ENCODE results near the gene USP33.
"Not testable (repeated sequence)": the region's sequence is repeated elsewhere in the genome, so short reads cannot be mapped to it uniquely, and the experiment has no call there.

The USP33 gene

DNA sequence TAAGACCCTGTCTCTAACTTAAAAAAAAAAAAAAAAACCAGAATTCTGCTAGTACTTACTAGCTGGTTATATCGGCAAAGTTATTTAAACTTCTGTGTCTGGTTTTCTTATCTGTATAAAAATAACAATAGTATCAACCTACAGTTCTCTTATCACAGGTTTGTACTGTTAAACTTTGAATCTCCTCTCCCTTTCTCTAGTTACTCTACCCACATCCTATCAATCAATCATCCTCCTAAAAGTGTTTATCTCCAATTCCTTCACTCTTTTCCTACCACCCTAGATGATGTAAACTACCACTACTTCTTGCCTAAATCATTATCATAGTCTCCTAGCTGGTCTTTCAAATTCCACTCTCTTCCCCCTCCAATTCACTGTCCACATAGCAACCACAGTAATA is 27.6 kb downstream of the USP33 start:
- peaks cover 37% of the 10 kb centered on the region for H3K36me3 ChIP-seq (ENCODE audit: control insufficient read depth, insufficient read depth, low read length)
- no peak overlapping the region for H3K4me3 ChIP-seq (ENCODE audit: low read depth, low read length)
- H3K9me3 ChIP-seq (ENCODE audit: control insufficient read depth, insufficient read depth, low read depth, low read length) = no peaks in the 10 kb centered on the region
- H3K27ac ChIP-seq (ENCODE audit: low read depth, low read length) = no peak overlapping the region
- no peak overlapping the region for H3K9ac ChIP-seq (ENCODE audit: low read length)
- H3K27me3 ChIP-seq (ENCODE audit: control insufficient read depth, insufficient read depth, low read length) = no peaks in the 10 kb centered on the region
- no peaks in the 10 kb centered on the region for H3K4me1 ChIP-seq (ENCODE audit: control insufficient read depth, insufficient read depth, low read length)

DNA sequence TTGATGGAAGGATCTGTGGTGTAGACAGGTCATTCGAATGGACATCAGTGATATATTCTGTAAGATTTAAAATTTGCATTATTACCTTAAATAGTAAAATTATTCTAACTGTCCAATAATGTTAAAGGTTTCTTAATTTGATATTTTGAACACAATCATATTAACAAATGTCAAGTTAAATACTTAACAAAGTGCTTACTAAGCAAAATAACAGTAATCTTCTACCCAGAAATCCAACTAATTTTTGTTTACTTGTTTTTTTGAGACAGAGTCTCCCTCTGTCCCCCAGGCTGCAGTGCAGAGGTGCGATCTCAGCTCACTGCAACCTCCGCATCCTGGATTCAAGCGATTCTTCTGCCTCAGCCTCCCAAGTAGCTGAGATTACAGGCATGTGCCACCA is 33.9 kb downstream of the USP33 start:
- H3K4me1 ChIP-seq (ENCODE audit: control insufficient read depth, insufficient read depth, low read length) = no peaks in the 10 kb centered on the region
- H3K36me3 ChIP-seq (ENCODE audit: control insufficient read depth, insufficient read depth, low read length) = peaks cover 85% of the 10 kb centered on the region

GRCh38 chr1:77718181-77718580 is 41.5 kb downstream of the USP33 start:
- Histone ChIP-seq H3K9ac (ENCODE audit: low read length) (no peak overlapping the region), H3K9me3 (ENCODE audit: control insufficient read depth, insufficient read depth, low read depth, low read length) (no peaks in the 10 kb centered on the region), H3K4me3 (ENCODE audit: low read depth, low read length) (no peak overlapping the region), H3K27ac (ENCODE audit: low read depth, low read length) (no peak overlapping the region), H3K4me1 (ENCODE audit: control insufficient read depth, insufficient read depth, low read length) (no peaks in the 10 kb centered on the region), H3K27me3 (ENCODE audit: control insufficient read depth, insufficient read depth, low read length) (no peaks in the 10 kb centered on the region), H3K36me3 (ENCODE audit: control insufficient read depth, insufficient read depth, low read length) (peaks cover 59% of the 10 kb centered on the region)

More for the DNA sequence above, 33.9 kb downstream of the USP33 start:
- no peak overlapping the region for H3K27ac ChIP-seq (ENCODE audit: low read depth, low read length)
- H3K9me3 ChIP-seq (ENCODE audit: control insufficient read depth, insufficient read depth, low read depth, low read length) = no peaks in the 10 kb centered on the region
- H3K9ac ChIP-seq (ENCODE audit: low read length) = no peak overlapping the region
- no peaks in the 10 kb centered on the region for H3K27me3 ChIP-seq (ENCODE audit: control insufficient read depth, insufficient read depth, low read length)
- H3K4me3 ChIP-seq (ENCODE audit: low read depth, low read length) = no peak overlapping the region

GRCh38 chr1:77716065-77716464 is 43.6 kb downstream of the USP33 start:
- Histone ChIP-seq H3K27ac (ENCODE audit: low read depth, low read length) (no peak overlapping the region), H3K36me3 (ENCODE audit: control insufficient read depth, insufficient read depth, low read length) (peaks cover 57% of the 10 kb centered on the region), H3K4me3 (ENCODE audit: low read depth, low read length) (no peak overlapping the region)

GRCh38 chr1:77709727-77710126 is 49.9 kb downstream of the USP33 start:
- no peak overlapping the region for H3K27ac ChIP-seq (ENCODE audit: low read depth, low read length)

More at GRCh38 chr1:77716065-77716464, 43.6 kb downstream of the USP33 start:
- Histone ChIP-seq H3K9ac (ENCODE audit: low read length) (no peak overlapping the region), H3K4me1 (ENCODE audit: control insufficient read depth, insufficient read depth, low read length) (no peaks in the 10 kb centered on the region), H3K9me3 (ENCODE audit: control insufficient read depth, insufficient read depth, low read depth, low read length) (no peaks in the 10 kb centered on the region), H3K27me3 (ENCODE audit: control insufficient read depth, insufficient read depth, low read length) (no peaks in the 10 kb centered on the region)

DNA sequence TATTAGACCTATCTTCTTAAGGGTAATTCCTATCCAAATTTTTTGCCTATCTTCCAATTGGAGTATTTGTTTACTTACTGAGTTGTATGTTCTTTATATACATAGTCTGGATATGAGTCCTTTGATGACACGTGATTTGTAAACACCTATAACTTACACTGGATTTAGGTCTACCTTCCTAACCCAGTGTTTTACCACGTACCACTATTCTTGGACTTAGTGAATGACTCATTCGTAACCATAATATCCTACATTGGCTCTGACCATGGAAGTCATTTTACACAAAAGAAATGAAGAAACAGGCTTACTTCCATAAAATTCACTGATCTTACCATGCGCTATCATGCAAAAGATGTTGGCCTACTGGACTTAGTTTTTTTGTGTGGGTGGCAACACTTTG is 53.3 kb downstream of the USP33 start:
- Histone ChIP-seq H3K27me3 (ENCODE audit: control insufficient read depth, insufficient read depth, low read length) (no peaks in the 10 kb centered on the region), H3K4me3 (ENCODE audit: low read depth, low read length) (no peak overlapping the region), H3K4me1 (ENCODE audit: control insufficient read depth, insufficient read depth, low read length) (no peaks in the 10 kb centered on the region), H3K9me3 (ENCODE audit: control insufficient read depth, insufficient read depth, low read depth, low read length) (no peaks in the 10 kb centered on the region), H3K36me3 (ENCODE audit: control insufficient read depth, insufficient read depth, low read length) (peaks cover 40% of the 10 kb centered on the region), H3K9ac (ENCODE audit: low read length) (no peak overlapping the region), H3K27ac (ENCODE audit: low read depth, low read length) (no peak overlapping the region)

More at GRCh38 chr1:77709727-77710126, 49.9 kb downstream of the USP33 start:
- H3K27me3 ChIP-seq (ENCODE audit: control insufficient read depth, insufficient read depth, low read length) = no peaks in the 10 kb centered on the region
- no peak overlapping the region for H3K9ac ChIP-seq (ENCODE audit: low read length)
- no peaks in the 10 kb centered on the region for H3K4me1 ChIP-seq (ENCODE audit: control insufficient read depth, insufficient read depth, low read length)
- H3K9me3 ChIP-seq (ENCODE audit: control insufficient read depth, insufficient read depth, low read depth, low read length) = no peaks in the 10 kb centered on the region
- no peak overlapping the region for H3K4me3 ChIP-seq (ENCODE audit: low read depth, low read length)
- H3K36me3 ChIP-seq (ENCODE audit: control insufficient read depth, insufficient read depth, low read length) = peaks cover 57% of the 10 kb centered on the region

- no peaks in the 10 kb centered on the region for H3K27me3 ChIP-seq (ENCODE audit: control insufficient read depth, insufficient read depth, low read length)
- peaks cover 24% of the 10 kb centered on the region for H3K36me3 ChIP-seq (ENCODE audit: control insufficient read depth, insufficient read depth, low read length)
- no peak overlapping the region for H3K4me3 ChIP-seq (ENCODE audit: low read depth, low read length)
- H3K27ac ChIP-seq (ENCODE audit: low read depth, low read length) = no peak overlapping the region
- H3K9me3 ChIP-seq (ENCODE audit: control insufficient read depth, insufficient read depth, low read depth, low read length) = no peaks in the 10 kb centered on the region
- no peaks in the 10 kb centered on the region for H3K4me1 ChIP-seq (ENCODE audit: control insufficient read depth, insufficient read depth, low read length)
- no peak overlapping the region for H3K9ac ChIP-seq (ENCODE audit: low read length)
Observed at GRCh38 chr1:77704736-77705135, 54.9 kb downstream of the USP33 start.

DNA sequence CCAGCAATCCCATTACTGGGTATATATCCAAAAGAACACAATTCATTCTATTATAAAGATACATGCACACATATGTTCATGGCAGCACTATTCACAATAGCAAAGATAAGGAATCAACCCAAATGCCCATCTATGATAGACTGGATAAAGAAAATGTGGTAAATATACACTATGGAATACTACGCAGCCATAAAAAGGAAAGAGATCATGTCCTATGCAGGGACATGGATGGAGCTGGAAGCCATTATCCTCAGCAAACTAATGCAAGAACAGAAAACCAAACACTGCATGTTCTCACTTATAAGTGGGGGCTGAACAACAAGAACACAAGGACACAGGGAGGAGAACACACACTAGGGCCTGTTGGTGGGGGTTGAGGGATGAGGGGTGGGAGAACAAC is 60.0 kb downstream of the USP33 start:
- not testable (repeated sequence) for H3K4me3 ChIP-seq (ENCODE audit: low read depth, low read length)

DNA sequence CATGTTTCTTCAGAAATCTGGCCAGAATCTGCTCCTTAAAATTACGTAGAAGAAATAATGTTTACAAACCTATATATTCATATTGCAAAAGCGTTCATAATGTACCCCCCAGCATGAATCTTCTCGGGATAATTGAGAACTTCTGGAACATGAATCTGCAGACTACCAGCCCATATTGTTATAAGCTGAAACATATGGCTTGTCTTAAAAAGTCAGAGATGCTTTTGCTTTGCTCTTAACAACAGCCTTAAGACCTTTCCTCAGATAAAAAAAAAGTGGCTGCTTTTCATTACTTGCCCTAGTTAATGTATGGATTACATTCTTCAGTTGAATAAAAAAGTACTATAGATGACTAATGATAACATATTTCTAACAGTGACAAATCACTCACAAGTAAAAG is 62.2 kb downstream of the USP33 start:
- H3K4me3 ChIP-seq (ENCODE audit: low read depth, low read length) = no peak overlapping the region
- no peaks in the 10 kb centered on the region for H3K9me3 ChIP-seq (ENCODE audit: control insufficient read depth, insufficient read depth, low read depth, low read length)
- no peaks in the 10 kb centered on the region for H3K27me3 ChIP-seq (ENCODE audit: control insufficient read depth, insufficient read depth, low read length)
- H3K27ac ChIP-seq (ENCODE audit: low read depth, low read length) = no peak overlapping the region
- H3K36me3 ChIP-seq (ENCODE audit: control insufficient read depth, insufficient read depth, low read length) = peaks cover 4% of the 10 kb centered on the region
- no peak overlapping the region for H3K9ac ChIP-seq (ENCODE audit: low read length)
- H3K4me1 ChIP-seq (ENCODE audit: control insufficient read depth, insufficient read depth, low read length) = no peaks in the 10 kb centered on the region

More for the DNA sequence above, 60.0 kb downstream of the USP33 start:
- not testable (repeated sequence) for H3K9me3 ChIP-seq (ENCODE audit: control insufficient read depth, insufficient read depth, low read depth, low read length); H3K27me3 ChIP-seq (ENCODE audit: control insufficient read depth, insufficient read depth, low read length); H3K27ac ChIP-seq (ENCODE audit: low read depth, low read length); H3K36me3 ChIP-seq (ENCODE audit: control insufficient read depth, insufficient read depth, low read length); H3K4me1 ChIP-seq (ENCODE audit: control insufficient read depth, insufficient read depth, low read length); H3K9ac ChIP-seq (ENCODE audit: low read length)

DNA sequence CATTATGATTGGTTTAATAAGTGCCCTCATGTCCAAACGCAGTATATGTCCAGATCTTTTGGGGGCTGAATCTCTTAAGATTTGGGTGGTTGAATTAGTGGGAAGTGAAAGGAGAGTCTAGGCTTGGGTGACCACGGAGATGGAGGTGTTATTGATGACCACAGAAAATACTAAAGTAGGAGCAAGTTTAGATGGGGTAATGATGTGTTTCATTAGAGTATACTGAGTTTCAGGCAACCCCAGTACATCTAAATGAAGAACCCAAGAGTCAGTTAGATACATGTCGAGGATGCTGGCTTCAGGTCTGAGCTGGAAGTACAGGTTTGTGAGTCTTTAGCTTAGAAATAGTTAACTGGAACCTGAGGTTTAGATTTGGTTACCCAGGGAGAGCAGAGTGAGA is 70.7 kb downstream of the USP33 start:
- no peaks in the 10 kb centered on the region for H3K9me3 ChIP-seq (ENCODE audit: control insufficient read depth, insufficient read depth, low read depth, low read length)
- no peak overlapping the region for H3K9ac ChIP-seq (ENCODE audit: low read length)
- 0 out of 2 replicates have a peak, but pooled peaks cover 2% of the 10 kb centered on the region for H3K4me1 ChIP-seq (ENCODE audit: control insufficient read depth, insufficient read depth, low read length)
- H3K36me3 ChIP-seq (ENCODE audit: control insufficient read depth, insufficient read depth, low read length) = no peaks in the 10 kb centered on the region
- no peaks in the 10 kb centered on the region for H3K27me3 ChIP-seq (ENCODE audit: control insufficient read depth, insufficient read depth, low read length)
- H3K4me3 ChIP-seq (ENCODE audit: low read depth, low read length) = no peak overlapping the region
- no peak overlapping the region for H3K27ac ChIP-seq (ENCODE audit: low read depth, low read length)

GRCh38 chr1:77687519-77687906 is 72.1 kb downstream of the USP33 start:
- H3K27ac ChIP-seq (ENCODE audit: low read depth, low read length) = peak overlapping the region; percentile 50; the same call in 1 of the 2 replicates
- no peak overlapping the region for H3K9ac ChIP-seq (ENCODE audit: low read length)
- H3K27me3 ChIP-seq (ENCODE audit: control insufficient read depth, insufficient read depth, low read length) = no peaks in the 10 kb centered on the region

More at GRCh38 chr1:77687519-77687906, 72.1 kb downstream of the USP33 start:
- Histone ChIP-seq H3K4me3 (ENCODE audit: low read depth, low read length) (peak overlapping the region; percentile 54), H3K4me1 (ENCODE audit: control insufficient read depth, insufficient read depth, low read length) (0 out of 2 replicates have a peak, but pooled peaks cover 2% of the 10 kb centered on the region), H3K36me3 (ENCODE audit: control insufficient read depth, insufficient read depth, low read length) (no peaks in the 10 kb centered on the region; the same call in 1 of the 2 replicates), H3K9me3 (ENCODE audit: control insufficient read depth, insufficient read depth, low read depth, low read length) (no peaks in the 10 kb centered on the region)

All from HUES6 (cell line).